Caco-2 (cell line): ENCODE measurements around the gene CSTF2T. TPM values are rescaled to one million over a fixed set of nuclear protein-coding genes. Genes with fewer than 3 reads are reported as not detected.

Experiments
- BruUV-seq: library from RNA; stranded (reverse); fragments of 400-500 nt; replicated peaks from 2 replicates; lab custom pipeline; 2021; lab: Mats Ljungman, UMichigan
- CTCF ChIA-PET: fragments of 300-600 bp; sonication (Branson Sonifier 250); formaldehyde crosslinking; loops from one replicate; lab custom pipeline; 2022; ENCODE audit warnings: antibody characterized with exemption; lab: Charles Lee
- POLR2A ChIA-PET: fragments of 300-600 bp; sonication (Branson Sonifier 250); formaldehyde crosslinking; loops from one replicate; lab custom pipeline; 2022; ENCODE audit warnings: antibody characterized with exemption; lab: Charles Lee
- DNase-seq, 2 experiments: peaks; one replicate each; pipeline versions ENCODE4 v3.0.0 to v3.0.0-alpha.2; 2020 to 2022
- H3K27me3 ChIP-seq: replicated peaks from 2 replicates; pipeline ENCODE4 v1.6.0; 2011; ENCODE audit warnings: low read length; ENCODE audit not compliant: control insufficient read depth, insufficient read depth
- H3K36me3 ChIP-seq: 2 replicates; pipeline ENCODE4 v1.5.1; 2011; ENCODE audit warnings: low read length; ENCODE audit not compliant: control insufficient read depth, insufficient read depth
- H3K4me1 ChIP-seq: fragments of 250-450 bp; sonication (Bioruptor Pico); 2 replicates; pipeline ENCODE4 v1.5.1; 2020; ENCODE audit warnings: mild to moderate bottlenecking
- H3K4me3 ChIP-seq: 2 replicates; pipeline ENCODE4 v1.5.1; 2011; ENCODE audit warnings: low read depth, mild to moderate bottlenecking, control low read depth, low read length
- H3K9me3 ChIP-seq: fragments of 250-450 bp; sonication (Bioruptor Pico); 2 replicates; pipeline ENCODE4 v1.5.1; 2020; ENCODE audit warnings: mild to moderate bottlenecking, moderate library complexity
- H3K27ac Mint-ChIP-seq: one replicate; pipeline ENCODE4 v1.8.0; 2022; ENCODE audit warnings: mixed read lengths; ENCODE audit not compliant: unreplicated experiment
- H3K27me3 Mint-ChIP-seq: one replicate; pipeline ENCODE4 v1.8.0; 2022; ENCODE audit warnings: mixed read lengths; ENCODE audit not compliant: insufficient read depth, unreplicated experiment
- H3K36me3 Mint-ChIP-seq: one replicate; pipeline ENCODE4 v1.8.0; 2022; ENCODE audit warnings: mild to moderate bottlenecking, mixed read lengths; ENCODE audit not compliant: insufficient read depth, unreplicated experiment
- H3K4me1 Mint-ChIP-seq: one replicate; pipeline ENCODE4 v1.8.0; 2022; ENCODE audit warnings: low read depth, mixed read lengths; ENCODE audit not compliant: unreplicated experiment
- H3K4me3 Mint-ChIP-seq: one replicate; pipeline ENCODE4 v1.8.0; 2022; ENCODE audit warnings: mild to moderate bottlenecking, moderate library complexity, mixed read lengths; ENCODE audit not compliant: unreplicated experiment
- H3K9me3 Mint-ChIP-seq: one replicate; pipeline ENCODE4 v1.8.0; 2022; ENCODE audit warnings: mixed read lengths; ENCODE audit not compliant: unreplicated experiment
- intact Hi-C: fragments of 100-400 bp; cut with micrococcal nuclease; formaldehyde crosslinking; loops from one replicate; pipeline ENCODE4 v1.10.0; 2022; ENCODE audit not compliant: unreplicated experiment
- total RNA-seq: library from RNA; stranded (reverse); gene quantifications from 2 replicates; pipeline ENCODE4 v1.2.3, GENCODE V29; 2022
- TF ChIP-seq, protein P1 (sequence below), 2 experiments: fragments of 200-600 bp in 1 of 2; IDR thresholded peaks; 1 replicate in 1 of 2; 2 replicates in 1 of 2; pipeline versions ENCODE4 v1.5.1 to v1.8.0; 2011 to 2022; ENCODE audit warnings: antibody characterized with exemption in 1 of 2, control low read depth in 1 of 2, inconsistent platforms in 1 of 2, low read depth in 1 of 2, low read length in 1 of 2, mild to moderate bottlenecking in 1 of 2, moderate library complexity in 1 of 2; ENCODE audit not compliant: insufficient read depth in 1 of 2, severe bottlenecking in 1 of 2, unreplicated experiment in 1 of 2

Gene CSTF2T
- total RNA-seq, 1 experiment from 2014 or later = 51.2 TPM

DNA sequence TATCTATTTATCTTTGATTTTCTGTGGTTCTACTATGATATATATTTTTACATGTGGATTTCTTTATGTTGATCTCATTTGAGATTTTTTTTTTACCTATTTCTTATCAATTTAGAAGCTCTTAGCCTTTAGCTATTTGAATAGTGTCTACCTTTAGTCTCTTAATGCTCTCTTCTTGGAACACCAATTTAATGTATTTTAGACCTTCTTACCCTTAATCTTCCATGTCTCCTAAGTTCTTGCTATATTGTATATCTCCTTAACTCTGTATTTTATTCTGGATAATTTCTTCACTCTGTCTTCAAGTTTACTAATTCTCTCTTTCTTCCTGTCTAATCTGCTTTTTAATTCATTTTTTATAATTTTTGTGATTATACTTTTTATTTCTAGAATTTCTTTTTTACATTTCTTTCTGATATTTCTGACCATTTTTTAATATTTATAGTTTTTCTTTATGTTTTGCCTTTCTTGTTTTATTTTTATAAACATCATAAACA is 27.3 kb downstream of the CSTF2T start:
- ChIA-PET CTCF (interaction anchor here (0.7 kb wide), 1 partner anchor 8 kb away, joined by 4 read pairs; no protein-coding TSS in a partner anchor), POLR2A (no interaction called here)
- intact Hi-C loops = no loop called here
- DNase-seq = no peak
- Mint-ChIP-seq H3K36me3 (no peaks in the 10 kb centered on the region), H3K9me3 (peaks cover 13% of the 10 kb centered on the region), H3K4me1 (peaks cover 9% of the 10 kb centered on the region), H3K27me3 (peaks cover 4% of the 10 kb centered on the region), H3K4me3 (no peak overlapping the region), H3K27ac (no peak overlapping the region)
- H3K27me3 ChIP-seq = no peaks in the 10 kb centered on the region
- H3K36me3 ChIP-seq = no peaks in the 10 kb centered on the region
- peaks cover 9% of the 10 kb centered on the region for H3K9me3 ChIP-seq
- H3K4me3 ChIP-seq = no peak overlapping the region
- TF ChIP-seq, protein P1, sequence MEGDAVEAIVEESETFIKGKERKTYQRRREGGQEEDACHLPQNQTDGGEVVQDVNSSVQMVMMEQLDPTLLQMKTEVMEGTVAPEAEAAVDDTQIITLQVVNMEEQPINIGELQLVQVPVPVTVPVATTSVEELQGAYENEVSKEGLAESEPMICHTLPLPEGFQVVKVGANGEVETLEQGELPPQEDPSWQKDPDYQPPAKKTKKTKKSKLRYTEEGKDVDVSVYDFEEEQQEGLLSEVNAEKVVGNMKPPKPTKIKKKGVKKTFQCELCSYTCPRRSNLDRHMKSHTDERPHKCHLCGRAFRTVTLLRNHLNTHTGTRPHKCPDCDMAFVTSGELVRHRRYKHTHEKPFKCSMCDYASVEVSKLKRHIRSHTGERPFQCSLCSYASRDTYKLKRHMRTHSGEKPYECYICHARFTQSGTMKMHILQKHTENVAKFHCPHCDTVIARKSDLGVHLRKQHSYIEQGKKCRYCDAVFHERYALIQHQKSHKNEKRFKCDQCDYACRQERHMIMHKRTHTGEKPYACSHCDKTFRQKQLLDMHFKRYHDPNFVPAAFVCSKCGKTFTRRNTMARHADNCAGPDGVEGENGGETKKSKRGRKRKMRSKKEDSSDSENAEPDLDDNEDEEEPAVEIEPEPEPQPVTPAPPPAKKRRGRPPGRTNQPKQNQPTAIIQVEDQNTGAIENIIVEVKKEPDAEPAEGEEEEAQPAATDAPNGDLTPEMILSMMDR (IDR thresholded peaks at IDR 0.05; ENCODE audit: insufficient read depth in 1 of 2, low read depth in 1 of 2, low read length in 1 of 2, severe bottlenecking in 1 of 2, unreplicated experiment in 1 of 2) = no peak
- no TSS peak for BruUV-seq
- no peaks in the 10 kb centered on the region for H3K4me1 ChIP-seq

DNA sequence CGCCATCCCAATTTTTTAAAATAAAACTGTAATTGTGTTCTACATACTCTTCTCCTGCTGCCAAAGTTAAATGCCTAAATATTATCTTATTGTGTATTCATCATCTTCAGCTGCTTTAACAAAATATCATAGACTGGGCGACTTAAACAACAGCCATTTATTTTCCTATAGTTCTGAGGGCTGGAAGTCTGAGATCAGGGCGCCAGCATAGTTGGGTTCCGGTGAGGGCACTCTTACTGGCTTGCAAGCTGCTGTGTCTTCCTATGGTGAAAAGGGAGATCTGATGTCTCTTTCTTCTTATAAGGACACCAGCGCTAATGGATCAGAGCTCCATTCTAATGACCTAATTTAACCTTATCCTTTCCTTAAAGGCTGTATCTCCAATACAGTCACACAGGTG is 30.4 kb downstream of the CSTF2T start:
- peaks cover 4% of the 10 kb centered on the region for H3K27me3 Mint-ChIP-seq
- no TSS peak for BruUV-seq
- CTCF ChIA-PET = no interaction called here
- H3K4me1 Mint-ChIP-seq = peaks cover 9% of the 10 kb centered on the region
- H3K4me3 ChIP-seq = no peak overlapping the region
- no peaks in the 10 kb centered on the region for H3K4me1 ChIP-seq
- peaks cover 9% of the 10 kb centered on the region for H3K9me3 ChIP-seq
- no peaks in the 10 kb centered on the region for H3K36me3 Mint-ChIP-seq
- H3K9me3 Mint-ChIP-seq = peaks cover 13% of the 10 kb centered on the region
- intact Hi-C loops = no loop called here
- TF ChIP-seq, protein P1 (IDR thresholded peaks at IDR 0.05; ENCODE audit: insufficient read depth in 1 of 2, low read depth in 1 of 2, low read length in 1 of 2, severe bottlenecking in 1 of 2, unreplicated experiment in 1 of 2) = no peak
- no peak overlapping the region for H3K4me3 Mint-ChIP-seq
- no peak for DNase-seq
- POLR2A ChIA-PET = no interaction called here
- H3K27ac Mint-ChIP-seq = no peak overlapping the region
- no peaks in the 10 kb centered on the region for H3K36me3 ChIP-seq
- H3K27me3 ChIP-seq = no peaks in the 10 kb centered on the region

DNA sequence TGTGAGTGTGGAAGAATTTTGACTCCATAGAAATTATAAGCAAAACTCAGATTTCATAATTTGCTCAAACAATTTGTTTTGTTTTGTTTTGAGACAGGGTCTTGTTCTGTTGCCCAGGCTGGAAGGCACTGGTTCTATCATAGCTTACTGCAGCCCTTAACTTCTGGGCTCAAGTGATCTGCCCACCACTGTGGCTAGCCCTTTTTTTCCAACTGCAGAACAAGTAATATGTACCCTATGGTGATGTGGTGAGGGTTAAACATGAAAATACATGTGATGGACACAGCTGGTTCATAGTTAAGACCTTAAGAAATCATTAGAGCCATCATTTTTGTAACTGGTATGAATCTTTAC is 31.1 kb downstream of the CSTF2T start:
- ChIA-PET POLR2A (interaction anchor here (0.6 kb wide), 1 partner anchor 23 kb away, joined by 4 read pairs; no protein-coding TSS in a partner anchor), CTCF (no interaction called here)
- Histone ChIP-seq H3K9me3 (peaks cover 9% of the 10 kb centered on the region), H3K36me3 (no peaks in the 10 kb centered on the region), H3K27me3 (no peaks in the 10 kb centered on the region), H3K4me1 (no peaks in the 10 kb centered on the region), H3K4me3 (no peak overlapping the region)
- intact Hi-C loops = no loop called here
- H3K4me1 Mint-ChIP-seq = peaks cover 9% of the 10 kb centered on the region
- no peak overlapping the region for H3K27ac Mint-ChIP-seq
- H3K4me3 Mint-ChIP-seq = no peak overlapping the region
- no TSS peak for BruUV-seq
- TF ChIP-seq, protein P1 (IDR thresholded peaks at IDR 0.05; ENCODE audit: insufficient read depth in 1 of 2, low read depth in 1 of 2, low read length in 1 of 2, severe bottlenecking in 1 of 2, unreplicated experiment in 1 of 2) = no peak
- H3K36me3 Mint-ChIP-seq = no peaks in the 10 kb centered on the region
- H3K27me3 Mint-ChIP-seq = peaks cover 4% of the 10 kb centered on the region
- peaks cover 13% of the 10 kb centered on the region for H3K9me3 Mint-ChIP-seq
- DNase-seq = no peak
